Measurements from ENCODE around the gene ZG16B. TPM values are rescaled to one million over a fixed set of nuclear protein-coding genes. Genes with fewer than 3 reads are reported as not detected.

Gene ZG16B
- total and polyA plus RNA-seq, 8 donors: 13.0 to 39.0 (median 22.3) TPM; not detected in 3

DNA sequence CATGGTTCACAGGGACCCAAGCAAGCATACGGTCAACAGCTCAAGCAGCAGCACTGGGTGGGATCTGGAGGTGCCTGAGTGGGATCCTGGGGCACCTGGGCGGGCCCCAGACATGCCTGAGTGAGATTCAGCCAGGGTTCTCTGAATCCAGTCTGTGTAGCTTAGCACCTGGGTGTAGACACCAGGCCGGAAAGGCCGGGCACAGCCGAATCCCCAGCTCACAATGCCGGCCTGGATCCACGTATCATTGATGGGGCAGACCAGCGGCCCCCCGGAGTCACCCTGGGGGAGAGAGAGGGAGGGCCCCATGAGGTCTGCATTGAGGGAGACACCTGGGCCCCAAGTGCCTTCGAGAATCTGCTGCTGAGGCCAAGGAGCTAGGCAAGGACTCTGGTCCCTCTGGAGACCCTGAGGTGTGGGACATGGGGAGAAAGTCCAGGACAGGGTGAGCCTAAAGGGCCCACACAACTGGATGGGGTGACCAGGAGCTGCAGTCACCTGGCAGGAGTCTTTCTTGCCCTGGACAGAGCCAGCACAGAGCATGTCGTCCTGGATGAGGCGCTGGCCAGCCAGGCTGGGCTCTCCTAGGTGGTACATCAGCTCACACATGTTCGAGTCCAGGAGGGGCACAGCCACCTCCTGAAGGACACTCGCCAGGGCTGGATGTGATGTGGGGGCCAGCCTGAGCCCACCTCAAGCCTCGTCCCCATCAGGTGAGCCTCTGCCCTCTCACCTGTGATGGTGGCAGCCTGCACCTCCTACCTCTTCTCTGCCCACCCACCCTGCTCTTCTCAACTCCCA lies 9.7 kb downstream of the ZG16B start:
- peaks cover 0 to 56% (median 0%) of the 10 kb centered on the region in 3 donors for H3K27me3 ChIP-seq
- WGBS, 5 donors: 76 to 88% (median 86%) methylated on average over 7 to 15 of the region's 15 CpGs
- no peak for DNase-seq

GRCh38 chr16:2840914-2841313 lies 10.8 kb downstream of the ZG16B start:
- no peaks in the 10 kb centered on the region for H3K9me3 ChIP-seq
- no peak for DNase-seq
- intact Hi-C loops (cut with DNase I; ENCODE audit: low total_unique reads): no loop called here
- H3K4me1 ChIP-seq: peaks cover 17 to 29% (median 27%) of the 10 kb centered on the region in 4 donors
- TF ChIP-seq POLR2AphosphoS5 (IDR thresholded peaks at IDR 0.05): no peak
- TF ChIP-seq CTCF (IDR thresholded peaks at IDR 0.05): no peak
- no peak for TF ChIP-seq EP300 (IDR thresholded peaks at IDR 0.05)
- TF ChIP-seq POLR2A (IDR thresholded peaks at IDR 0.05): no peak
- no peaks in the 10 kb centered on the region for H3K36me3 ChIP-seq
- WGBS, 5 donors: 82 to 91% (median 86%) methylated on average over 7 to 12 of the region's 12 CpGs
- H3K27ac ChIP-seq: no peak overlapping the region
- H3K4me3 ChIP-seq: no peak overlapping the region
- peaks cover 0 to 55% (median 0%) of the 10 kb centered on the region in 3 donors for H3K27me3 ChIP-seq

More for the DNA sequence above, 9.7 kb downstream of the ZG16B start:
- intact Hi-C loops (cut with DNase I; ENCODE audit: low total_unique reads): no loop called here
- no peak for TF ChIP-seq POLR2AphosphoS5 (IDR thresholded peaks at IDR 0.05)
- no peak for TF ChIP-seq POLR2A (IDR thresholded peaks at IDR 0.05)
- no peak for TF ChIP-seq EP300 (IDR thresholded peaks at IDR 0.05)
- no peak for TF ChIP-seq CTCF (IDR thresholded peaks at IDR 0.05)
- Histone ChIP-seq H3K36me3 (no peaks in the 10 kb centered on the region), H3K27ac (no peak overlapping the region), H3K4me3 (no peak overlapping the region), H3K4me1 (peaks cover 22 to 33% (median 30%) of the 10 kb centered on the region in 4 donors), H3K9me3 (no peaks in the 10 kb centered on the region)

DNA sequence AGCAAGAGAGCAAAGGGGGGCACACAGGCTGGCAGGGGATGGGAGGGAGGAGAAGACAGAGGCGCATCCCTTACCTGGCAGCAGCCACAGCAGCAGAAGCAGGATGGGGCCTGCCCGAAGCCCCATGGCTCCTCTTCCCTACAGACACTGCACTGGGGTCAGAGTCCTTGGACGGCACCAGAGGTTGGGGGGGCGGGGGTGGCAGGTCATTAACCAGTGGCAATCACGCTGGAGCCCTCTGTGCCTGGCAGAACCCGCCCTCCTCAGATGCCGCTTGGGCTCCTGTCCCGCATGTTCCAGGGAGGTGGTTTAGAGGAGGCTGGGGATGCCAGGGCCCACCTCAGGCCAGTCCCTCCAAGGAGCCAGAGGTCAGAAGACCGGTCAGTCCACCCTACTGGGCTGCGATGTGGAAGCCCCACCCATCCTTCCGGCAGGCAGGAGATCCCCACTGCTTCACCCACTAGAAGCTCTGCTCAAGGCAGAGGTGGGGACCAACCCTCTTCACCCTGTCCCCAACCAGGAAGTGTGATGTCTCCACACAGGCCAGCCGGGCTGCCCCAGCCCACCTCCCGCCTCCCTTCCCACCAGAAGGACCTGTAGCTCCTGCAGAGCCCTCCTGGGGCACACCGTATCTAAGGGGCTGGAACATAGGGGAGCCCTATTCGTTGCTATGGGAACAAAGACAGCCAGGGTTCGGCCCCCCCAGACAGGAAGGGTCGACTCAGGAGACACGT lies 11.7 kb downstream of the ZG16B start:
- Histone ChIP-seq H3K9me3 (no peaks in the 10 kb centered on the region), H3K27me3 (peaks cover 0 to 47% (median 0%) of the 10 kb centered on the region in 3 donors), H3K4me3 (peak overlapping the region in 3 of 4 donors; percentile 16 to 33 (median 25)), H3K4me1 (peaks cover 8 to 29% (median 21%) of the 10 kb centered on the region in 4 donors), H3K27ac (peak overlapping the region in 2 of 5 donors; percentile 25 to 32), H3K36me3 (no peaks in the 10 kb centered on the region)
- no peak for DNase-seq
- intact Hi-C loops (cut with DNase I; ENCODE audit: low total_unique reads): no loop called here
- TF ChIP-seq EP300 (IDR thresholded peaks at IDR 0.05): no peak
- no peak for TF ChIP-seq CTCF (IDR thresholded peaks at IDR 0.05)
- no peak for TF ChIP-seq POLR2A (IDR thresholded peaks at IDR 0.05)
- no peak for TF ChIP-seq POLR2AphosphoS5 (IDR thresholded peaks at IDR 0.05)
- 67 to 74% (median 70%) methylated on average over 14 to 18 of the region's 18 CpGs for WGBS, 5 donors

DNA sequence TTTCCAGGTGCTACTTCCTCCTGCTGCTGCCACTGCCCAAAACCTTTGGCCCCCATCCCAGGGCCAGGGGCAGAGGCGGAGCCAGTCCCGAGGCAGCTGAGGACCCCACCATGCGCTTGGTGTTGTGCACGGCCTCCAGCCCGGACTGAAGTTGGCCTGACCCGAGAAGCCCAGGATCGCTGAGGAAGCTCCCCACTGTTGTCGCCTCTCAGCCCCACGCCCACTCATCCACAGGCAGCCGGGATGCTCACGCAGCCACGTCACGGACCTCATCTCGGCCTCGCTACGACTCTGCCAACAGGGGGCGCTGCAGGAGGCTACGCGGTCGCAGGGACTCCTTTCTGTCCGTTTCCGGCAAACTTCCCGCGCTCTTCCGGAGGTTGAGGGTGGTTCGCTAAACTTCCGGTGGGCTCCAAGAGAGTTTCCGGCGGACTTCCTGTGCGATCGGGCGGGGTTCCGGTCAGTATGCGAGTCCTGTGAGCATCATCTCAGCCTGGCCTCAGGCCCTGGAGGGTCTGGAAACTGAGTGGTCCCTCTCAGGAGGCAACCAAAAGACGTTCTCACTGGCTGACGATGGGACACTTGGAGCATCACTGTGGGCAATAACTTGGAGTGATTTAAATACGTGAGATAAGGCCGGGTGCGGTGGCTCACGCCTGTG lies 12.4 kb downstream of the ZG16B start:
- peak overlapping the region in 3 of 4 donors; percentile 16 to 33 (median 25) for H3K4me3 ChIP-seq
- peaks cover 8 to 35% (median 20%) of the 10 kb centered on the region in 4 donors for H3K4me1 ChIP-seq
- no peaks in the 10 kb centered on the region for H3K36me3 ChIP-seq
- TF ChIP-seq EP300 (IDR thresholded peaks at IDR 0.05): no peak
- no peak for TF ChIP-seq POLR2A (IDR thresholded peaks at IDR 0.05)
- peak in 5 of 7 experiments; percentile 16 to 44 (median 26) for TF ChIP-seq CTCF (IDR thresholded peaks at IDR 0.05)
- peak in 1 of 3 donors; percentile 29 for TF ChIP-seq POLR2AphosphoS5 (IDR thresholded peaks at IDR 0.05)
- intact Hi-C loops (cut with DNase I; ENCODE audit: low total_unique reads): no loop called here
- DNase-seq: peak; percentile 50 to 83
- H3K27me3 ChIP-seq: peaks cover 0 to 40% (median 0%) of the 10 kb centered on the region in 3 donors
- peak overlapping the region in 3 of 5 donors; percentile 25 to 32 (median 29) for H3K27ac ChIP-seq
- H3K9me3 ChIP-seq: no peaks in the 10 kb centered on the region
- WGBS, 5 donors: 31 to 47% (median 45%) methylated on average over 24 to 40 of the region's 40 CpGs
